ES-I3 (cell line): Measurements from ENCODE around the gene ONECUT2.

Experiments used
- H3K36me3 ChIP-seq: 2 replicates; pipeline ENCODE4 v1.6.1; 2013; ENCODE audit warnings: mild to moderate bottlenecking, low read length, control low read depth, moderate library complexity; ENCODE audit not compliant: insufficient read depth
- H3K4me1 ChIP-seq: 2 replicates; pipeline ENCODE4 v1.6.1; 2013; ENCODE audit warnings: mild to moderate bottlenecking, control low read depth, low read length; ENCODE audit not compliant: insufficient read depth
- H3K9ac ChIP-seq: 2 replicates; pipeline ENCODE4 v1.6.1; 2013; ENCODE audit warnings: low read depth, mild to moderate bottlenecking, low read length, moderate library complexity
- H3K9me3 ChIP-seq: 2 replicates; pipeline ENCODE4 v1.6.1; 2013; ENCODE audit warnings: mild to moderate bottlenecking, low read length, moderate library complexity; ENCODE audit not compliant: control insufficient read depth, insufficient read depth

ONECUT2 gene

GRCh38 chr18:57427429-57428201, 7.6 kb upstream of the ONECUT2 start:
- H3K4me1 ChIP-seq = peaks cover 5% of the 10 kb centered on the region; the same call in 1 of the 2 replicates
- no peaks in the 10 kb centered on the region for H3K36me3 ChIP-seq
- peak overlapping the region; percentile 55 for H3K9ac ChIP-seq
- no peaks in the 10 kb centered on the region for H3K9me3 ChIP-seq

DNA sequence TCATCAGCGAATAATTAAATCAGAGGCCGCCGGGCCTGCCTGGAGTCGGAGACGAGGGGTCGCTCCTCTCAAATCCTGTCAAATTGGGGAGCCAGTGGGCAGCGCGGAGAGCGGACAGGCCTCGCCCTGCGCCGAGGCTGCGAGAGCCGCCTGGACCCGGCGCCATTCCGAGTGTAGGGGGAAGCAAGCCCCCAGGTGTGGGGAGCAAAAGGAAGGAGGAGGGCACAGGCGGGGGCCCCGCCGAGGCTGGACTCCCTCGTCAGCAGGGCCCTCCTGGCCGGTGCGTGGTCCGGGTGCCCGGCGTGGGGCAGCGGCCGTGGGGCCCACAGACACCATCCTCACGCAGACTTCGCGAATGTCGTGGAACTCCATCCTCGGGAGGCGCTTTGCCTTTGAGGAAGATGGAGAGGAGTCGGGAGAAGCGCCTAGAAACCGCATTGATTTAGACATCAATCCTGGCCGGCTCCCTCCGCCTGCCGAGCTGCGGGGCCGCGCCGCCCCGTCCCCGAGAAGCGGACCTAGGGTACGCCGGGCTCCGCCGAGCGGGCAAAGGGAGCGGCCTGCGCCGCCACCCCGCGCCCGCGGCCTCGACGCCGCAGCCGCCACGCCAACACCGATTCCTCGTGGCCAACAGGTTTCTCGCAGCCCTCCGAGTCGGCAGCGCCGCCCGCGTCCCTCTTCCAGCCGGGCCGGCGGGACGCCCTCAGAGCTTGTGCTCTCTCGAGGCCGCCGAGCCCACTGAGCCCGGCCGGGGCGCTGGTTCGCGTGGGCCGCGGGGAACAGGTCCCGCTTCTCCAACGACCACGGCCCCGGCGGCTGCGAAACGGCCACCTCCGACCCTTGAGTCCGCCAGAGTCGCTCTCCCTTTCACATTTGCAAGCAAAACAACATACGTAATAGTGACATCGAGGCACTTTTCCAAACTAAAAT, 6.7 kb upstream of the ONECUT2 start:
- Histone ChIP-seq H3K9me3 (no peaks in the 10 kb centered on the region), H3K9ac (peak overlapping the region; percentile 55; the same call in 1 of the 2 replicates), H3K4me1 (peaks cover 10% of the 10 kb centered on the region), H3K36me3 (no peaks in the 10 kb centered on the region)

DNA sequence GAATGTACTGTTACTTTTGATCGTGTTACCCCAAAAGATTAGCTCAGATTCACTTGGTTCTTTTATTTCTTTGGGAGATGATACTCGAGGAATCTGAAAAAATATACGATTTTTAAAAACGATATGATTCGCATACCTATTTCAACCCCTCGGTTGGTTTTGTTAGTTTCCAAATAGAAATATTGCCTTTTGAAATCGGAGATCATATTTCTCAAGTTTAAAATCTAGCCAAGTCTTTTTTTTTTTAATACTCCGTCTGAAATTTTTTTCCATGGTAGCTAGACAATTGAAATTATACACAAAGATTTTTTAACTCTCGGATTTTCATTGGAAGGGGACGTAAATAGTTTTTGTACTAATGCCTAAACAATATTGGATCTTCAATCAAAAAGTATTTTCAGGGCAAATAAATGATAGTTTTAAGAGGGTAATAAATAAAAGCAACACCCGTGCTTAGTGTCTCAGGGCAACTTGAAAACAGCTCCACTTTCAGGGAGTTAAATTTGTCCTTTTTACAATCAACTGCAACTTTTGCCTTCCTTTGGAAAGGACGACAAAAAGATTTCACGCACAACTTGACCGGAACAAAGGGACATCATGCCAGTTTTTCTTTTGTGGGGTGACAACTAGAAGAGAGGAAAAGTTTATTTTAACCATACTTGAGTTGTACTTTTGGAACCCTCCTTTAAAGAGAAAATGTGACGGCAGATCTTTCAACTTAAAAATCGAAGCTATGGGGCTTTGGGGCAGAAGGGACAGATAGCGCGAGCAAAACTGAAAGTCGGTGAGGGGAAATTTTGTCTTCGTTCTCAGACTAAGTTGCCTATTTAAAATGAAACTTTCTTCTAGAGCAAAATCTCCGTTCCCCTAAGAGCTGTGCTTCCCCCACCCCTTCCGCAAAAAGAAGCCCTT, 5.8 kb upstream of the ONECUT2 start:
- Histone ChIP-seq H3K9ac (peak overlapping the region; percentile 55; the same call in 1 of the 2 replicates), H3K4me1 (peaks cover 13% of the 10 kb centered on the region), H3K9me3 (no peaks in the 10 kb centered on the region), H3K36me3 (no peaks in the 10 kb centered on the region)

DNA sequence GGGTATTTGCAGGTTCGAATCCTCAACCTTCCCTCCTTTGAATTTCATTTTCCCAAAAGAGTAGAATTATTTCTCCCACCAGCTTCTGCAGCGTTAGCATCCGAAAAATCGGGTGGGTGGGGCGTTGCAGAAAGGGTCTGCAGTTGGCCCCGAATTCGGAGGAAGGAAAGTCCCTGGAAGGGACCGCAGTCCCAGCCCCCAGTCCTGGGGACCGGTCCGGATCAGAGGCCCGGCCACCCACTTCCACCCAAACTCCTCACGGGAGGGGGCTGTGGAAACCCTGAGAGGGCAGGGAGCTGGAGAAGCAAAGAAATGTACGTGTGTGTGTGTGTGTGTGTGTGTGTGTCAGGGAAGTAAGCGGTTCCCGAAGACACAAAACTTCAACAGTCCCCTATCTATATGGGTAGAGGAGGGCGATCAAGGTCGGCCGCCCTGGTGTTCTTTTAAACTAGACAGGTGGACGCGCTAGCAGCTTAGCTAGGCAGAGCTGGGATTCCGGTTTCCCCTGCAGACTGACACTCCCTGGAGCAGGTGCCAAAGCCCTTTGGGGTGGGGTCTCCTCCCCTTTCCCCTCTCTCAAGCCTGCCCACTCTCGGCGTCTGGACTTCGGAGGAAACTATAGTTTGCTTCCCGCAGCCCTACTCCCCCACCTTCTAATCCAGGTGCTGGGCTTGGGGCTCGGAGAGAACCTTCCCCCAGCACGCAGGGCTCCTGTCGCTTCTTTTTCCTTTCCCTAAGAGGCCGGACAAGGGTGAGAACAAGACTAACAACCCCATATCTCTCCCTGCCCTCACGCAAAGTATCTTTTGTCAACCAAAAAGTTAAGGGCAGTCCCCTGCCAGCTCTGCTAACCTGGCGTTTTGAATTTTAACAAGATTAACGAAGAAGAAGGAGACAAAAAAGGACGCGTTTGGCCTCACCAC, 4.8 kb upstream of the ONECUT2 start:
- Histone ChIP-seq H3K9me3 (no peaks in the 10 kb centered on the region), H3K4me1 (peaks cover 13% of the 10 kb centered on the region), H3K36me3 (no peaks in the 10 kb centered on the region), H3K9ac (peak overlapping the region; percentile 46; the same call in 1 of the 2 replicates)

DNA sequence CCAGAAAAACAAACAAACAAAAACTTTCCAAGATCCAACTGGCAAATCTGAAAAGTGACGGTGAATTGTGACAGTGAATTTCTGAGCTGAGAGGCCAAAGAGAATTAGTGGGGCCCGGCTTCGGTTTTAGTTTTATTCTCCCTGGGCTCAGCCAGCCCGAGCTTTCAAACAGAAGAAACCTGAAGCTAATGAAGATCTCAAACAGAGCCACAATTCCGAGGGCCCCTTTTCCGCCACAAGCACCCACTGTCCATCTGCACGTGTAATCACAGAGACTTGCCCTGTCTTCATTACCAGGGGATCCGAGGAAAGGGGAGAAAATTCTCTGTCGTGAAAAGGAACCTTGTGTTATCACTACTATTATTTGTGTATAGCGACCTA, 4.2 kb upstream of the ONECUT2 start:
- peak overlapping the region; percentile 46; the same call in 1 of the 2 replicates for H3K9ac ChIP-seq
- no peaks in the 10 kb centered on the region for H3K36me3 ChIP-seq
- H3K9me3 ChIP-seq = no peaks in the 10 kb centered on the region
- peaks cover 13% of the 10 kb centered on the region for H3K4me1 ChIP-seq

GRCh38 chr18:57431467-57432080, 3.6 kb upstream of the ONECUT2 start:
- Histone ChIP-seq H3K9ac (no peak overlapping the region), H3K9me3 (no peaks in the 10 kb centered on the region), H3K36me3 (no peaks in the 10 kb centered on the region), H3K4me1 (peaks cover 13% of the 10 kb centered on the region)

GRCh38 chr18:57432140-57432539, 3.0 kb upstream of the ONECUT2 start:
- no peak overlapping the region for H3K9ac ChIP-seq
- no peaks in the 10 kb centered on the region for H3K9me3 ChIP-seq
- no peaks in the 10 kb centered on the region for H3K36me3 ChIP-seq
- peaks cover 13% of the 10 kb centered on the region for H3K4me1 ChIP-seq

DNA sequence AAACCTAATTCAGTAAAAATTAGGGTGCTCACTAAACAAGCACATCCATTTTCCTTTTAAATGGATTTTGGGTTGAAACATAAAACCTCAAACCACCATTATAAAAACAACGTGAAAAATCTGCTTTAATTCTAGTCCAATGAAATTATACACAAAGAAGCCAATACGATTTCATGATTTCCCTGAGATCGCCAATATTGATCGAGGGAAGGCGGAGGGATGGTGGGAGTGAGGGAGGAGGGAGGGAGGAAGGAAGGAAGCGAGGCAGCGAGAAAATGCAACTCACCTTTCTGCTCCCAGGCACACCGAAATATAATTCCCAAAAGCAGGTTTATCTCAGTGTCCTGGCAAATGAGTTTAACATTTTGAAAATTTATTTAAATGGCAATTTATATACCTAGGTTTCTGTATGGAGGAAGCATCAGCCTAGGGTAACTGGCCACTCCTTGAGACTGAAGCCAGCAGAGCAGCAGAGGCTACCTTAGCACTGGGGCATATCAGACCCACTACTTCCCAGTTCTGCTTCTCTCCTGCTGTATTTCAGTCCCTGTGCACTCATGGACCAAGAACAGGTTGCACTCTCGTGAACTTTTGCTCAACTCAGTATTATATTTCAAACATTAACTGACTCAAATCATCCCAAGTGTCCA, 2.3 kb upstream of the ONECUT2 start:
- Histone ChIP-seq H3K36me3 (no peaks in the 10 kb centered on the region), H3K9me3 (no peaks in the 10 kb centered on the region), H3K4me1 (peaks cover 13% of the 10 kb centered on the region), H3K9ac (peak overlapping the region; percentile 53; the same call in 1 of the 2 replicates)

GRCh38 chr18:57433482-57433881, 1.7 kb upstream of the ONECUT2 start:
- peaks cover 13% of the 10 kb centered on the region for H3K4me1 ChIP-seq
- no peaks in the 10 kb centered on the region for H3K9me3 ChIP-seq
- peak overlapping the region; percentile 53; the same call in 1 of the 2 replicates for H3K9ac ChIP-seq
- H3K36me3 ChIP-seq = no peaks in the 10 kb centered on the region

DNA sequence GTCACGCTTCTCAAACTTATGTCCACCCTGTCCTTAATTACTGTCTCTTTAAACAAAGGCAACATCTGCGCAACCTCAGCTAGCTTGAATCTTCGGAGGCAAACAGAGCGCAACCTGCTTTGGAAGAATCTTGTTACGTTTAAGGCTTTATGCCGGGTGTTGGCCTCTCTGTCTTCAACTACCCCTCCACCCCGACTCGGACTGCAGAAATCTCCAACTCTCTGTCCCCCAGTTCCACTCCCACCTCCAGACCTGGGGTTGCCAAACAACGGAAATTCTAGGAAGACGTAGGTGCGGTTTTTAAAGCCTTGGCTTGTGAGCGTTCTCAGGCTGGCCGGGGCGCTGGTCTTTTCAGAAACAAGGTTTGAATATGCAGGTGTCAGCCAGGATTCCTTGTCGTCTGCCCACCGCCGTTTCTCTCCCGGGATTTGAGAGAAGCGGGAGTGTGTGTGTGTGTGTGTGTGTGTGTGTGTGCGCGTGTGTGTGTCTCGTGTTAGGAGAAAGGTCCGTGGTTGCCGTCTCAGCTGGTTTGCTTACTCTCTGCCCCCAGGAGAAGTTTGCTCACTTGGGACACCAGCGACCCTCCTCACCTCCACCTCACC, 1.1 kb upstream of the ONECUT2 start:
- H3K36me3 ChIP-seq = no peaks in the 10 kb centered on the region
- peak overlapping the region; percentile 53; the same call in 1 of the 2 replicates for H3K9ac ChIP-seq
- no peaks in the 10 kb centered on the region for H3K9me3 ChIP-seq
- peaks cover 13% of the 10 kb centered on the region for H3K4me1 ChIP-seq

DNA sequence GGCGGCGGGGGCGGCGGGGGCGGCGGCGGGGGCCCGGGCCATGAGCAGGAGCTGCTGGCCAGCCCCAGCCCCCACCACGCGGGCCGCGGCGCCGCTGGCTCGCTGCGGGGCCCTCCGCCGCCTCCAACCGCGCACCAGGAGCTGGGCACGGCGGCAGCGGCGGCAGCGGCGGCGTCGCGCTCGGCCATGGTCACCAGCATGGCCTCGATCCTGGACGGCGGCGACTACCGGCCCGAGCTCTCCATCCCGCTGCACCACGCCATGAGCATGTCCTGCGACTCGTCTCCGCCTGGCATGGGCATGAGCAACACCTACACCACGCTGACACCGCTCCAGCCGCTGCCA, 644 bp downstream of the ONECUT2 start:
- H3K4me1 ChIP-seq = peaks cover 10% of the 10 kb centered on the region
- no peaks in the 10 kb centered on the region for H3K36me3 ChIP-seq
- H3K9me3 ChIP-seq = no peaks in the 10 kb centered on the region
- H3K9ac ChIP-seq = peak overlapping the region; percentile 30; the same call in 1 of the 2 replicates
